ENCODE results near the gene ROR2.

ROR2 gene

GRCh38 chr9:91927922-91928510 lies 22.0 kb downstream of the ROR2 start:
- Mint-ChIP-seq H3K27me3 (ENCODE audit: low read depth) (no peaks in the 10 kb centered on the region), H3K4me3 (no peak overlapping the region), H3K27ac (no peak overlapping the region), H3K9me3 (peaks cover 43% of the 10 kb centered on the region), H3K36me3 (ENCODE audit: low read depth) (peaks cover 68% of the 10 kb centered on the region), H3K4me1 (no peaks in the 10 kb centered on the region)
- TF ChIP-seq, protein P1, sequence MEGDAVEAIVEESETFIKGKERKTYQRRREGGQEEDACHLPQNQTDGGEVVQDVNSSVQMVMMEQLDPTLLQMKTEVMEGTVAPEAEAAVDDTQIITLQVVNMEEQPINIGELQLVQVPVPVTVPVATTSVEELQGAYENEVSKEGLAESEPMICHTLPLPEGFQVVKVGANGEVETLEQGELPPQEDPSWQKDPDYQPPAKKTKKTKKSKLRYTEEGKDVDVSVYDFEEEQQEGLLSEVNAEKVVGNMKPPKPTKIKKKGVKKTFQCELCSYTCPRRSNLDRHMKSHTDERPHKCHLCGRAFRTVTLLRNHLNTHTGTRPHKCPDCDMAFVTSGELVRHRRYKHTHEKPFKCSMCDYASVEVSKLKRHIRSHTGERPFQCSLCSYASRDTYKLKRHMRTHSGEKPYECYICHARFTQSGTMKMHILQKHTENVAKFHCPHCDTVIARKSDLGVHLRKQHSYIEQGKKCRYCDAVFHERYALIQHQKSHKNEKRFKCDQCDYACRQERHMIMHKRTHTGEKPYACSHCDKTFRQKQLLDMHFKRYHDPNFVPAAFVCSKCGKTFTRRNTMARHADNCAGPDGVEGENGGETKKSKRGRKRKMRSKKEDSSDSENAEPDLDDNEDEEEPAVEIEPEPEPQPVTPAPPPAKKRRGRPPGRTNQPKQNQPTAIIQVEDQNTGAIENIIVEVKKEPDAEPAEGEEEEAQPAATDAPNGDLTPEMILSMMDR (IDR thresholded peaks at IDR 0.05; ENCODE audit: unreplicated experiment in 3 of 3), result no peak

GRCh38 chr9:91924090-91924489 lies 25.9 kb downstream of the ROR2 start:
- Mint-ChIP-seq H3K4me3 (no peak overlapping the region), H3K27ac (no peak overlapping the region), H3K36me3 (ENCODE audit: low read depth) (peaks cover 42% of the 10 kb centered on the region), H3K27me3 (ENCODE audit: low read depth) (peaks cover 5% of the 10 kb centered on the region), H3K4me1 (peaks cover 8% of the 10 kb centered on the region), H3K9me3 (peaks cover 15% of the 10 kb centered on the region)
- TF ChIP-seq, protein P1 (IDR thresholded peaks at IDR 0.05; ENCODE audit: unreplicated experiment in 3 of 3), result no peak

DNA sequence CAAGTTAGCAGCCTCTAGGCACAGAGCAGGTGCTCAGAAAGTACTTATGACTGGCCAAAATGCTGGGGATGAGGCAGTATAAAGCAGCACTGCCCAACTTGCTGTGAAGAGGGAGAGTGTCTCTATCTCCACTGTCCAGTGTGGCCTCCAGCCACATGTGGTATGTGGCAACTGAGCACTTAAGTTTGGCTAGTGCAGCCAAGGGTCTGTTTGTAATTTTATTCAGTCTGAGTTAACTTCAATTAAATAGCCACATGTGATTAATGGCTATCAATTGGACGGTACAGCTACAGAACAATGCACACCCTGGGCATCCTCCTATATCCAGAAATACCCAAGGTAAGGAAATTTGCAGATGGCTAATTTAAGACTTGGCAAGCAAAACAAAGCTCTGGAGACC lies 26.9 kb downstream of the ROR2 start:
- H3K4me1 Mint-ChIP-seq, result peaks cover 13% of the 10 kb centered on the region
- H3K27me3 Mint-ChIP-seq (ENCODE audit: low read depth), result peaks cover 5% of the 10 kb centered on the region
- H3K36me3 Mint-ChIP-seq (ENCODE audit: low read depth), result peaks cover 33% of the 10 kb centered on the region
- no peak overlapping the region for H3K27ac Mint-ChIP-seq
- H3K4me3 Mint-ChIP-seq, result no peak overlapping the region
- peaks cover 7% of the 10 kb centered on the region for H3K9me3 Mint-ChIP-seq
- TF ChIP-seq, protein P1 (IDR thresholded peaks at IDR 0.05; ENCODE audit: unreplicated experiment in 3 of 3), result no peak

GRCh38 chr9:91921371-91921770 lies 28.7 kb downstream of the ROR2 start:
- peaks cover 5% of the 10 kb centered on the region for H3K27me3 Mint-ChIP-seq (ENCODE audit: low read depth)
- H3K4me1 Mint-ChIP-seq, result peaks cover 22% of the 10 kb centered on the region

DNA sequence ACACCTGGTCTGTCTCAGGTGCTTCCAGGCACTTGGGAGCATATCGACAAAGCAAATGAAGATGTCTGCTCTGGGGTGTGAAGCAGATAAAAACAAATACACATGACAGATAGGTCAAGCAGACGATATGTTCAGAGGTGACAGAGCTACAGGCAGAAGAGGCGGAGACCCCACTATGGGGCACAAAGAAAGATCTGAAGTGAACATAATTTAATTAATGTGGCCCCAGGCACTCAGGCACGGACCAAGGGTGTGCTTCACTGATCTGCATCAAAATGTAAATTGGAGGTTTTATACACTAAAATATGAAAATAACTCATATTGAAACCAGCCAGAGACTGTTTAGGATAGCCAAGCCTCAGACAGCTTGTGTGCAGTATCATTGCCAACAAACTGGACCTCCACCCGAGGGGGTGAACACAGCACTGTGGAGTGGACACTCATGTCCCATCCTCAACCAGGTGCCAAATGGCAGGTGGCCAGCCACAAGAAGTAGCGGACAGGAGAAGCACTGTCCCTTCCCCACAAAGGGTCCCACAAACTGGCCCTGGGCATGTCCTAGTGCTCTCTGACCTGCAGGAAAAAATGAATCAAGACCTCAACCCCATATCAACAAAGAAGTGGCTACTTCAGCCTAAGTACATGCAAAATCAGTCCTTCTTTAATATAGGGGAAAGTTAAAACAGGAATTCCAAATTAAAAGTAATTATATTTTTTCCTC lies 29.2 kb downstream of the ROR2 start:
- peaks cover 28% of the 10 kb centered on the region for H3K36me3 Mint-ChIP-seq (ENCODE audit: low read depth)
- H3K4me3 Mint-ChIP-seq, result no peak overlapping the region
- TF ChIP-seq, protein P1 (IDR thresholded peaks at IDR 0.05; ENCODE audit: unreplicated experiment in 3 of 3), result no peak
- H3K27ac Mint-ChIP-seq, result peak overlapping the region; percentile 21 to 54 (median 32)
- peaks cover 25% of the 10 kb centered on the region for H3K4me1 Mint-ChIP-seq
- H3K9me3 Mint-ChIP-seq, result no peaks in the 10 kb centered on the region
- H3K27me3 Mint-ChIP-seq (ENCODE audit: low read depth), result peaks cover 5% of the 10 kb centered on the region

More at GRCh38 chr9:91921371-91921770, 28.7 kb downstream of the ROR2 start:
- Mint-ChIP-seq H3K4me3 (no peak overlapping the region), H3K27ac (no peak overlapping the region), H3K36me3 (ENCODE audit: low read depth) (peaks cover 28% of the 10 kb centered on the region), H3K9me3 (no peaks in the 10 kb centered on the region)
- TF ChIP-seq, protein P1 (IDR thresholded peaks at IDR 0.05; ENCODE audit: unreplicated experiment in 3 of 3), result no peak

DNA sequence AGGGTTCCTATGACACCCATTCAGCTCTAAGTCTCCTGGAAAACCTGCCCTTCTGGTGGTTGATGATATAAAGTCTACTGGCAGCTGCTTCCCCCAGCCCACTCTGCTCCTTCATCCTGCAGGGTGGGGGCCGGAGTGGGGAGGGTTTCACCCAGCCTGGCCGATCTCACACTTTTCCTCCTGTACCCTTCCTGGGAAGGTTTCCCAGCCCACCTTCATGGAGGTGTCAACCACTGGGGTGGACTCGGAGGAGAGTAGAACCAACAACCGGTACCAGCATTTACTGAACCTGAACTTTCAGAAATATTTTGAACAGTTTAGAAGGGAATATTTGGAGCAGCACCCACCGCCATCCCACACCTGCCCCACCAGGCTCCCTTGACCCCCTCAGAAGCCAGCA lies 30.4 kb downstream of the ROR2 start:
- TF ChIP-seq, protein P1 (IDR thresholded peaks at IDR 0.05; ENCODE audit: unreplicated experiment in 3 of 3), result no peak
- Mint-ChIP-seq H3K9me3 (no peaks in the 10 kb centered on the region), H3K4me1 (peaks cover 25% of the 10 kb centered on the region), H3K4me3 (no peak overlapping the region), H3K27ac (no peak overlapping the region), H3K27me3 (ENCODE audit: low read depth) (peaks cover 5% of the 10 kb centered on the region), H3K36me3 (ENCODE audit: low read depth) (peaks cover 29% of the 10 kb centered on the region)
